Umbilical cord (tissue), 2 donors: ENCODE measurements around the gene UQCC2. TPM values are rescaled to one million over a fixed set of nuclear protein-coding genes. Genes with fewer than 3 reads are reported as not detected.

Source experiments
- DNase-seq: peaks from one replicate; pipeline ENCODE4 v3.0.0-alpha.2; 2015; ENCODE audit warnings: low spot score
- total RNA-seq: library from RNA; depleted of rRNA; stranded (reverse); fragments of >200 nt; gene quantifications from one replicate; pipeline ENCODE4 v1.2.3, GENCODE V29; 2014; ENCODE audit warnings: low replicate concordance; ENCODE audit not compliant: insufficient read depth

UQCC2 gene
- total RNA-seq, 1 donor from 2014 or later: 8.2 TPM

GRCh38 chr6:33656844-33657243 lies 54.7 kb downstream of the UQCC2 start:
- DNase-seq: no peak

- DNase-seq: no peak
These were observed 56.5 kb downstream of the UQCC2 start for GRCh38 chr6:33654831-33655554.

- no peak for DNase-seq
These were observed 59.5 kb downstream of the UQCC2 start for GRCh38 chr6:33652002-33652401.

- DNase-seq: no peak
These were observed 60.1 kb downstream of the UQCC2 start for GRCh38 chr6:33651403-33651802.

Other genes starting within 250 kb of the UQCC2 start
- 10.6 TPM for gene BAK1, start 131.4 kb downstream of the UQCC2 start, total RNA-seq
- gene ITPR3, start 90.4 kb downstream of the UQCC2 start, total RNA-seq: 4.1 TPM
- 4.1 TPM for gene IP6K3, start 35.2 kb upstream of the UQCC2 start, total RNA-seq
- gene LEMD2, start 77.4 kb upstream of the UQCC2 start, total RNA-seq: 29.4 TPM
- gene MLN, start 92.3 kb upstream of the UQCC2 start, total RNA-seq: not detected